BLaER1 (cell line): ENCODE results near the gene NAALADL2.
"Not testable (repeated sequence)": the region's sequence is repeated elsewhere in the genome, so short reads cannot be mapped to it uniquely, and the experiment has no call there.

ENCODE experiments used
- H3K27ac ChIP-seq: shearing (Covaris generic); formaldehyde crosslinking; 2 replicates; pipeline ENCODE4 v1.8.1; 2022
- H3K27me3 ChIP-seq: shearing (Covaris generic); formaldehyde crosslinking; 2 replicates; pipeline ENCODE4 v1.8.1; 2022
- H3K36me3 ChIP-seq: shearing (Covaris generic); formaldehyde crosslinking; 2 replicates; pipeline ENCODE4 v1.8.1; 2022
- H3K4me1 ChIP-seq: shearing (Covaris generic); formaldehyde crosslinking; 2 replicates; pipeline ENCODE4 v1.8.1; 2022
- H3K4me2 ChIP-seq: shearing (Covaris generic); formaldehyde crosslinking; 2 replicates; pipeline ENCODE4 v1.8.1; 2022
- H3K4me3 ChIP-seq: shearing (Covaris generic); formaldehyde crosslinking; 2 replicates; pipeline ENCODE4 v1.8.1; 2022
- H3K9ac ChIP-seq: shearing (Covaris generic); formaldehyde crosslinking; 2 replicates; pipeline ENCODE4 v1.8.1; 2022
- H3K9me3 ChIP-seq: shearing (Covaris generic); formaldehyde crosslinking; 2 replicates; pipeline ENCODE4 v1.8.1; 2022
- H4K20me1 ChIP-seq: shearing (Covaris generic); formaldehyde crosslinking; 2 replicates; pipeline ENCODE4 v1.8.1; 2022
- Cebpa-rat ChIP-seq: shearing (Covaris generic); IDR thresholded peaks from 2 replicates; pipeline ENCODE4 v1.8.1; 2022

Gene NAALADL2

GRCh38 chr3:175430983-175431773, 572.0 kb downstream of the NAALADL2 start:
- H3K4me2 ChIP-seq: no peak overlapping the region
- TF ChIP-seq Cebpa-rat: no peak

GRCh38 chr3:175432376-175433025, 573.4 kb downstream of the NAALADL2 start:
- Histone ChIP-seq H3K9ac (no peak overlapping the region), H3K27me3 (no peaks in the 10 kb centered on the region), H3K4me2 (no peak overlapping the region), H3K36me3 (no peaks in the 10 kb centered on the region), H3K9me3 (no peaks in the 10 kb centered on the region), H3K4me1 (no peaks in the 10 kb centered on the region), H4K20me1 (no peaks in the 10 kb centered on the region), H3K4me3 (no peak overlapping the region), H3K27ac (no peak overlapping the region)
- no peak for TF ChIP-seq Cebpa-rat

More at GRCh38 chr3:175430983-175431773, 572.0 kb downstream of the NAALADL2 start:
- Histone ChIP-seq H4K20me1 (no peaks in the 10 kb centered on the region), H3K36me3 (no peaks in the 10 kb centered on the region), H3K27me3 (no peaks in the 10 kb centered on the region), H3K9ac (no peak overlapping the region), H3K4me1 (no peaks in the 10 kb centered on the region), H3K9me3 (no peaks in the 10 kb centered on the region), H3K4me3 (no peak overlapping the region), H3K27ac (no peak overlapping the region)

- Histone ChIP-seq H3K9me3 (no peaks in the 10 kb centered on the region), H3K4me1 (no peaks in the 10 kb centered on the region), H3K4me2 (no peak overlapping the region), H4K20me1 (no peaks in the 10 kb centered on the region), H3K9ac (no peak overlapping the region), H3K36me3 (no peaks in the 10 kb centered on the region), H3K27ac (no peak overlapping the region), H3K4me3 (no peak overlapping the region), H3K27me3 (no peaks in the 10 kb centered on the region)
- TF ChIP-seq Cebpa-rat: no peak
Measured at GRCh38 chr3:175433026-175433674, 574.0 kb downstream of the NAALADL2 start.

- Histone ChIP-seq H3K9ac (no peak overlapping the region), H3K27me3 (no peaks in the 10 kb centered on the region), H3K4me3 (no peak overlapping the region), H3K36me3 (no peaks in the 10 kb centered on the region), H4K20me1 (no peaks in the 10 kb centered on the region), H3K4me2 (no peak overlapping the region), H3K9me3 (0 out of 2 replicates have a peak, but pooled peaks cover 5% of the 10 kb centered on the region), H3K4me1 (no peaks in the 10 kb centered on the region), H3K27ac (no peak overlapping the region)
- no peak for TF ChIP-seq Cebpa-rat
Measured at GRCh38 chr3:175434561-175434960, 575.4 kb downstream of the NAALADL2 start.

GRCh38 chr3:175443682-175444081, 584.5 kb downstream of the NAALADL2 start:
- H3K4me3 ChIP-seq: no peak overlapping the region
- H3K9me3 ChIP-seq: peaks cover 16% of the 10 kb centered on the region; the same call in 1 of the 2 replicates
- H3K36me3 ChIP-seq: no peaks in the 10 kb centered on the region
- H3K4me1 ChIP-seq: no peaks in the 10 kb centered on the region
- no peaks in the 10 kb centered on the region for H4K20me1 ChIP-seq
- H3K9ac ChIP-seq: no peak overlapping the region
- no peak overlapping the region for H3K4me2 ChIP-seq
- H3K27ac ChIP-seq: no peak overlapping the region
- H3K27me3 ChIP-seq: no peaks in the 10 kb centered on the region
- no peak for TF ChIP-seq Cebpa-rat

- Histone ChIP-seq H3K4me2 (no peak overlapping the region), H3K4me3 (no peak overlapping the region), H3K27ac (no peak overlapping the region), H3K9me3 (peaks cover 12% of the 10 kb centered on the region; the same call in 1 of the 2 replicates), H3K36me3 (no peaks in the 10 kb centered on the region), H4K20me1 (no peaks in the 10 kb centered on the region), H3K27me3 (no peaks in the 10 kb centered on the region), H3K9ac (no peak overlapping the region), H3K4me1 (no peaks in the 10 kb centered on the region)
- no peak for TF ChIP-seq Cebpa-rat
Measured at GRCh38 chr3:175445741-175446140, 586.6 kb downstream of the NAALADL2 start.

GRCh38 chr3:175447521-175447920, 588.4 kb downstream of the NAALADL2 start:
- no peaks in the 10 kb centered on the region for H3K36me3 ChIP-seq
- no peak overlapping the region for H3K9ac ChIP-seq
- no peaks in the 10 kb centered on the region for H3K27me3 ChIP-seq
- H3K4me1 ChIP-seq: no peaks in the 10 kb centered on the region
- H3K27ac ChIP-seq: no peak overlapping the region
- no peak overlapping the region for H3K4me2 ChIP-seq
- H3K4me3 ChIP-seq: no peak overlapping the region
- TF ChIP-seq Cebpa-rat: no peak
- H4K20me1 ChIP-seq: no peaks in the 10 kb centered on the region
- peaks cover 12% of the 10 kb centered on the region; the same call in 1 of the 2 replicates for H3K9me3 ChIP-seq

- H4K20me1 ChIP-seq: no peaks in the 10 kb centered on the region
- no peak overlapping the region for H3K4me3 ChIP-seq
- peaks cover 11% of the 10 kb centered on the region; the same call in 1 of the 2 replicates for H3K9me3 ChIP-seq
- H3K36me3 ChIP-seq: no peaks in the 10 kb centered on the region
- H3K27me3 ChIP-seq: no peaks in the 10 kb centered on the region
- no peak overlapping the region for H3K9ac ChIP-seq
- no peaks in the 10 kb centered on the region for H3K4me1 ChIP-seq
- no peak overlapping the region for H3K4me2 ChIP-seq
- no peak overlapping the region for H3K27ac ChIP-seq
- TF ChIP-seq Cebpa-rat: no peak
Measured at GRCh38 chr3:175453361-175453760, 594.2 kb downstream of the NAALADL2 start.

- Histone ChIP-seq H3K9ac (no peak overlapping the region), H3K4me2 (no peak overlapping the region), H3K36me3 (0 out of 2 replicates have a peak, but pooled peaks cover 5% of the 10 kb centered on the region), H3K4me1 (no peaks in the 10 kb centered on the region), H3K27ac (no peak overlapping the region), H3K9me3 (peaks cover 13% of the 10 kb centered on the region), H4K20me1 (no peaks in the 10 kb centered on the region), H3K4me3 (no peak overlapping the region), H3K27me3 (no peaks in the 10 kb centered on the region)
- TF ChIP-seq Cebpa-rat: no peak
Measured at GRCh38 chr3:175456466-175456865, 597.3 kb downstream of the NAALADL2 start.

- Histone ChIP-seq H4K20me1 (no peaks in the 10 kb centered on the region), H3K36me3 (0 out of 2 replicates have a peak, but pooled peaks cover 5% of the 10 kb centered on the region), H3K4me3 (no peak overlapping the region), H3K27ac (no peak overlapping the region), H3K9ac (no peak overlapping the region), H3K9me3 (peaks cover 21% of the 10 kb centered on the region), H3K4me1 (no peaks in the 10 kb centered on the region), H3K27me3 (no peaks in the 10 kb centered on the region), H3K4me2 (no peak overlapping the region)
- TF ChIP-seq Cebpa-rat: no peak
Measured at GRCh38 chr3:175457301-175457700, 598.2 kb downstream of the NAALADL2 start.

GRCh38 chr3:175460849-175461399, 601.8 kb downstream of the NAALADL2 start:
- H3K27me3 ChIP-seq, H3K9ac ChIP-seq, H3K4me1 ChIP-seq, H3K4me3 ChIP-seq, H3K36me3 ChIP-seq, H3K27ac ChIP-seq, H4K20me1 ChIP-seq, H3K4me2 ChIP-seq: not testable (repeated sequence)
- peaks cover 32% of the 10 kb centered on the region for H3K9me3 ChIP-seq
